GM18508 (cell line): ENCODE data around the gene WWOX.
"Not testable (repeated sequence)": the region's sequence is repeated elsewhere in the genome, so short reads cannot be mapped to it uniquely, and the experiment has no call there.

Source experiments
- ATAC-seq: cut with Tn5 transposase; IDR thresholded peaks from one replicate; pipeline ENCODE4 v1.9.1; 2021; ENCODE audit warnings: moderate number of reproducible peaks; ENCODE audit not compliant: insufficient read depth, unreplicated experiment

WWOX gene

GRCh38 chr16:79050063-79050462, 950.6 kb downstream of the WWOX start:
- no peak for ATAC-seq

GRCh38 chr16:79051313-79051712, 951.9 kb downstream of the WWOX start:
- no peak for ATAC-seq

- not testable (repeated sequence) for ATAC-seq
These were observed 952.7 kb downstream of the WWOX start for GRCh38 chr16:79052198-79052597.

GRCh38 chr16:79053577-79053976, 954.1 kb downstream of the WWOX start:
- ATAC-seq: no peak

- ATAC-seq: no peak
These were observed 954.9 kb downstream of the WWOX start for GRCh38 chr16:79054211-79054984.

GRCh38 chr16:79055251-79055970, 956.0 kb downstream of the WWOX start:
- no peak for ATAC-seq

- no peak for ATAC-seq
These were observed 961.7 kb downstream of the WWOX start for GRCh38 chr16:79061181-79061580.

- ATAC-seq: no peak
These were observed 962.9 kb downstream of the WWOX start for GRCh38 chr16:79062336-79062735.

GRCh38 chr16:79062821-79063220, 963.4 kb downstream of the WWOX start:
- ATAC-seq: no peak

GRCh38 chr16:79064256-79064972, 965.0 kb downstream of the WWOX start:
- no peak for ATAC-seq

GRCh38 chr16:79066561-79066960, 967.1 kb downstream of the WWOX start:
- ATAC-seq: no peak

GRCh38 chr16:79067600-79067999, 968.1 kb downstream of the WWOX start:
- ATAC-seq: no peak

GRCh38 chr16:79069121-79069520, 969.7 kb downstream of the WWOX start:
- no peak for ATAC-seq

- ATAC-seq: no peak
These were observed 970.2 kb downstream of the WWOX start for GRCh38 chr16:79069633-79070032.

- no peak for ATAC-seq
These were observed 972.0 kb downstream of the WWOX start for GRCh38 chr16:79071424-79071823.

- no peak for ATAC-seq
These were observed 973.1 kb downstream of the WWOX start for GRCh38 chr16:79072517-79072916.

- no peak for ATAC-seq
These were observed 974.1 kb downstream of the WWOX start for GRCh38 chr16:79073566-79073965.

GRCh38 chr16:79074541-79074940, 975.1 kb downstream of the WWOX start:
- ATAC-seq: no peak

- no peak for ATAC-seq
These were observed 975.5 kb downstream of the WWOX start for GRCh38 chr16:79074951-79075350.

- no peak for ATAC-seq
These were observed 976.8 kb downstream of the WWOX start for GRCh38 chr16:79076047-79076767.
